ENCODE results near the gene ITIH5. TPM values are rescaled to one million over a fixed set of nuclear protein-coding genes. Genes with fewer than 3 reads are reported as not detected.
A peak's percentile ranks its signal among the peaks of the same experiment; 100 is the strongest.
"Not testable (repeated sequence)": the region's sequence is repeated elsewhere in the genome, so short reads cannot be mapped to it uniquely, and the experiment has no call there.

ITIH5 gene
- total RNA-seq, 1 experiment from 2014 or later = not detected

DNA sequence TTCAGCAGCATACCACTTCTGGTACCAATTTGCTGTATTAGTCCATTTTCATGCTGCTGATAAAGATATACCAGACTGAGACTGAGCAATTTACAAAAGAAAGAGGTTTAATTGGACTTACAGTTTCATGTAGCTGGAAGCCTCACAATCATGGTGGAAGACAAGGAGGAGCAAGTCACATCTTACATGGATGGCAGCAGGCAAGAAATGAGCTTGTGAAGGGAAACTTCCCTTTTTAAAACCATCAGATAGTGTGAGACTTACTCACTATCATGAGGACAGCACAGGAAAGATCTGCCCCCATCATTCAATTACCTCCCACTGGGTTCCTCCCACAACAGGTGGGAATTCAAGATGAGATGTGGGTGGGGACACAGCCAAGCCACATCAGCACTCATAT, 26.4 kb upstream of the ITIH5 start:
- not testable (repeated sequence) for H3K79me2 ChIP-seq (ENCODE audit: low read length); DNase-seq; H3K4me2 ChIP-seq (ENCODE audit: low read depth, low read length, poor library complexity, severe bottlenecking); H3K9me3 ChIP-seq (ENCODE audit: low read length); H4K20me1 ChIP-seq (ENCODE audit: insufficient read depth, low read depth, low read length); H3K9me2 ChIP-seq (replicated peaks; ENCODE audit: insufficient read depth, low read length); H3K9ac ChIP-seq (ENCODE audit: low read length); H3K36me3 ChIP-seq (ENCODE audit: insufficient read depth, low read length); H3K27ac ChIP-seq (ENCODE audit: low read length); H3K4me3 ChIP-seq (ENCODE audit: low read length); H3K27me3 ChIP-seq (ENCODE audit: low read length); H2AFZ ChIP-seq (ENCODE audit: low read length); H3K4me1 ChIP-seq (ENCODE audit: low read length)

DNA sequence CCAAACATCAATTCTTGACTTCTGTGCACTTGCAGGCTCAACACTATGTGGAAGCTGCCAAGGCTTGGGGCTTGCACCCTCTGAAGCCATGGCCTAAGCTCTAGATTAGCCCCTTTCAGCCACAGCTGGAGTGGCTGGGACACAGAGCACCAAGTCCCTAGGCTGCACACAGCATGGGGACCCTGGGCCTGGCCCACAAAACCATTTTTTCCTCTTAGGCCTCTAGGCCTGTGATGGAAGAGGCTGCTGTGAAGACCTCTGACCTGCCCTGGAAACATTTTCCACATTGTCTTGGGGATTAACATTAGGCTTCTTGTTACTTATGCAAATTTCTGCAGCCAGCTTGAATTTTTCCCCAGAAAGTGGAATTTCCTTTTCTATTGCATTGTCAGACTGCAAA, 25.6 kb upstream of the ITIH5 start:
- not testable (repeated sequence) for H3K9me3 ChIP-seq (ENCODE audit: low read length); H3K36me3 ChIP-seq (ENCODE audit: insufficient read depth, low read length); H3K27ac ChIP-seq (ENCODE audit: low read length); H3K79me2 ChIP-seq (ENCODE audit: low read length); DNase-seq; H3K9me2 ChIP-seq (replicated peaks; ENCODE audit: insufficient read depth, low read length); H2AFZ ChIP-seq (ENCODE audit: low read length); H3K4me2 ChIP-seq (ENCODE audit: low read depth, low read length, poor library complexity, severe bottlenecking); H3K9ac ChIP-seq (ENCODE audit: low read length); H3K4me3 ChIP-seq (ENCODE audit: low read length); H3K27me3 ChIP-seq (ENCODE audit: low read length); H3K4me1 ChIP-seq (ENCODE audit: low read length); H4K20me1 ChIP-seq (ENCODE audit: insufficient read depth, low read depth, low read length)

DNA sequence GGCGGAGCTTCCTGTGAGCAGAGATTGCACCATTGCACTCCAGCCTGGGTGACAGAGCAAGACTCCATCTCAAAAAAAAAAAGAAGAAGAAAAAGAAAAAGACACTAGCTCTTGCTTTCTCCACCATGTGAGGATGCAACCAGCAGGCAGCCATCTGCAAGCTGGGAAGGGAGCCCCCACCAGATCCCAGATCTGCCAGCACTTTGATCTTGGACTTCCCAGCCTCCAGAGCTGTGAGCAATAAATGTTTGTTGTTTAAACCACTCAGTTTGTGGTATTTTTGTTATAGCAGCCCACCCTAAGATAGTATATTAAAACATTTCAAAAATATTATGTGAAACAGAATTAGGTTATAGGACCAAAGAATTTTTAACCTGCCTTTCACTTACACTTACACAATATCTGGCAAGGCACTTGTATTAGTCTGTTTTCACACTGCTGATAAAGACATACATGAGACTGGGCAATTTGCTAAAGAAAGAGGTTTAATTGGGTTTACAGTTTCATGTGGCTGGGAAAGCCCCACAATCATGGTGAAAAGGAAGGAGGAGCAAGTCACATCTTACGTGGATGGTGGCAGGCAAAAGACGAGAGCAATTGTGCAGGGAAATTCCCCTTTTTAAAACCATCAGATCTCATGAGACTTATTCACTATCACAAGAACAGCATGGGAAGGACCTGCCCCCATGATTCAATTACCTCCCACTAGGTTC, 24.3 kb upstream of the ITIH5 start:
- H2AFZ ChIP-seq (ENCODE audit: low read length); H3K9me2 ChIP-seq (replicated peaks; ENCODE audit: insufficient read depth, low read length); H3K9me3 ChIP-seq (ENCODE audit: low read length); H3K27me3 ChIP-seq (ENCODE audit: low read length); DNase-seq; H3K4me2 ChIP-seq (ENCODE audit: low read depth, low read length, poor library complexity, severe bottlenecking); H3K4me1 ChIP-seq (ENCODE audit: low read length); H3K79me2 ChIP-seq (ENCODE audit: low read length); H4K20me1 ChIP-seq (ENCODE audit: insufficient read depth, low read depth, low read length); H3K36me3 ChIP-seq (ENCODE audit: insufficient read depth, low read length); H3K27ac ChIP-seq (ENCODE audit: low read length); H3K4me3 ChIP-seq (ENCODE audit: low read length); H3K9ac ChIP-seq (ENCODE audit: low read length): not testable (repeated sequence)

DNA sequence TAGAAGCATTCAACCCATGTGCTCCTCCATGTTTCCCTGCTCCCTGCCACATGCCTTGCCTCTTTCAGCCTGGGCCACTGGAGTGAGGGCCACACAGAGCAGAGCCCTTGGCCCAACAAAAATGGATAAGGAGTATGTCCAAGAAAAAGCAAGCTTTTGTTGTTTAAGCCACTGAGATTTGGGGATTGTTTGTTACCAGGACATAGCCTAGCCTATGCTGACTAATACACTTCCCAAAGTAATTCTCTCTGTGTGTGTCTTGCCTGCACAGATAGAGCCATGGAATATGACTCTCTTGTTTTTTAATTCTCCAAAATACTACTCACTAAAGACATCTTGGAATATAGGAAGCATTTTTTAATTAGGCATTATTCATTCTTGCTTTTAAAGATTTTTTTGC, 22.8 kb upstream of the ITIH5 start:
- no peaks in the 10 kb centered on the region for H3K36me3 ChIP-seq (ENCODE audit: insufficient read depth, low read length)
- no peaks in the 10 kb centered on the region for H3K27me3 ChIP-seq (ENCODE audit: low read length)
- no peak overlapping the region for H3K4me3 ChIP-seq (ENCODE audit: low read length)
- no peak overlapping the region for H3K27ac ChIP-seq (ENCODE audit: low read length)
- H3K9me3 ChIP-seq (ENCODE audit: low read length) = 0 out of 2 replicates have a peak, but pooled peaks cover 3% of the 10 kb centered on the region
- no peak overlapping the region for H2AFZ ChIP-seq (ENCODE audit: low read length)
- no peak overlapping the region for H3K9ac ChIP-seq (ENCODE audit: low read length)
- no peak overlapping the region for H3K4me2 ChIP-seq (ENCODE audit: low read depth, low read length, poor library complexity, severe bottlenecking)
- no peaks in the 10 kb centered on the region for H4K20me1 ChIP-seq (ENCODE audit: insufficient read depth, low read depth, low read length)
- H3K4me1 ChIP-seq (ENCODE audit: low read length) = peaks cover 6% of the 10 kb centered on the region
- no peak for DNase-seq
- H3K79me2 ChIP-seq (ENCODE audit: low read length) = no peaks in the 10 kb centered on the region
- no peaks in the 10 kb centered on the region for H3K9me2 ChIP-seq (replicated peaks; ENCODE audit: insufficient read depth, low read length)

DNA sequence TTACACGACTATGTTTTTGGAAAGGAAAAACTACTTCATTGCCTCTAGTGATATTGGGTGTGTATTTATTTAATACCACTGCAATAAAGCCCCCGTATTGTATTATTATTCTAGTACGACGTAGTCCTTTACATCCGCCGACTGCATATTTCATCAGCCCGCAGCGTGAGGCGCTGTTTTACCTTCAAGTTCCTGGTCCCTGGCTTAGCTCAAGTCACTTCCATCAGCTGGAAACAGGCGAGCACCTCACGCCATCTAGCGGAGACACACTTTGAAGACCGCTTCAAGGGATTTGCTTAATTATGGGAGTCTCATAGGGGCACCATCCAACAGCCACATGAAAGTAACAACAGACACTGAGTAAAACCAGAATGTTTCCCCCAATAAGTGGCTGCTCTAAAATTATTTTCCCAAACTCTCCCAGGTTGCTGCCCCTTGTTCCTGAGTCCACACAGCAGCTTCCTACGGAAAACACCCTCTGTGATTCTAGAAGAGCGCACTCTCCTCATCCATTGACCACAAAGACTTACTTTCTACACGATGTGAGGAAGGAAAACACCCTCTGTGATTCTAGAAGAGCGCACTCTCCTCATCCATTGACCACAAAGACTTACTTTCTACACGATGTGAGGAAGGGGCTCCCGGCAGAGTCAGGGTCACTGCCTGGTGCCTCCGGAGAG, 20.6 kb upstream of the ITIH5 start:
- Histone ChIP-seq H3K27me3 (ENCODE audit: low read length) (no peaks in the 10 kb centered on the region), H2AFZ (ENCODE audit: low read length) (0 out of 2 replicates have a peak overlapping the region, but pooled peaks have one; percentile 2), H3K9ac (ENCODE audit: low read length) (no peak overlapping the region), H3K4me2 (ENCODE audit: low read depth, low read length, poor library complexity, severe bottlenecking) (peak overlapping the region; percentile 16), H3K79me2 (ENCODE audit: low read length) (no peaks in the 10 kb centered on the region), H3K4me1 (ENCODE audit: low read length) (peaks cover 6% of the 10 kb centered on the region), H3K4me3 (ENCODE audit: low read length) (no peak overlapping the region), H3K27ac (ENCODE audit: low read length) (no peak overlapping the region), H3K36me3 (ENCODE audit: insufficient read depth, low read length) (no peaks in the 10 kb centered on the region), H3K9me3 (ENCODE audit: low read length) (0 out of 2 replicates have a peak, but pooled peaks cover 3% of the 10 kb centered on the region), H4K20me1 (ENCODE audit: insufficient read depth, low read depth, low read length) (no peaks in the 10 kb centered on the region), H3K9me2 (replicated peaks; ENCODE audit: insufficient read depth, low read length) (no peaks in the 10 kb centered on the region)
- peak; percentile 95 for DNase-seq

DNA sequence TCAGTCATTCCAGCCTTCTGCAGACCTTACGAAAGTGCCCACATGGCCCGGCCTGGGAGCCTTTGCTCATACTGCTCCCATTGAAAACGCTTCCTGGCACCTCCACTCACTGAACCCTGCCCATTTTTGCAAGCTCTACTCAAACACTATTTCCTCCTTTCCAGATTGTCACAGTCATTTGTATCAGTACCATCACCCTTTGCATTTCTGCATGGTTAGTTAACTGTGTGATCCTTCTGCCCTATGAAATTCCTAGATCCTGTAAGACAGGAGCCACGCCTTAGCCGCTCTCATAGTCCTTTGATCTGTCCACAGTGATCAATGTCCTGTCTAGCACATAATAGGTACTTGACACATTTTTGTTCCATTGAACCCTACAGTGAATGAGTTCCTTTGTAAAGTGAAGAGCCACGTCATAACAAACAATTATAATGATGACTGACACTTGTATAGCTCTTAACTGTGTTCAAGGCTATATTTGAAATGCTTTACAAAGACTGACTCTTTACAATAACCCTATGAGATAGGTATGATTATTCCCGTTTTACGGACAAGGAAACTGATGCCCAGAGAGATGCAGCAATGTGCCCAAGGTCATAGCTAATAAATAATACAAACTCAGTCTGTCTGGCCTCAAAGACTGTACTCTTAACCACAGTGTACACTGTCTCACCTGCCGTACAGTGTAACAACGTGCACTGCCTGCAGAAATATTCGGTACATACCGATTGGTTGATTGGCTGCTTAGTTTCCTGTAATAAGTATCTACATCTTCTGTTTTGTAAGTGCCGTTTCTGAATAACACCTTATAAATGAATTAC, 19.8 kb upstream of the ITIH5 start:
- H3K27ac ChIP-seq (ENCODE audit: low read length) = no peak overlapping the region
- no peaks in the 10 kb centered on the region for H4K20me1 ChIP-seq (ENCODE audit: insufficient read depth, low read depth, low read length)
- H2AFZ ChIP-seq (ENCODE audit: low read length) = 0 out of 2 replicates have a peak overlapping the region, but pooled peaks have one; percentile 2
- no peaks in the 10 kb centered on the region for H3K27me3 ChIP-seq (ENCODE audit: low read length)
- no peak overlapping the region for H3K9ac ChIP-seq (ENCODE audit: low read length)
- peak overlapping the region; percentile 16 for H3K4me2 ChIP-seq (ENCODE audit: low read depth, low read length, poor library complexity, severe bottlenecking)
- 0 out of 2 replicates have a peak, but pooled peaks cover 3% of the 10 kb centered on the region for H3K9me3 ChIP-seq (ENCODE audit: low read length)
- no peak for DNase-seq
- H3K79me2 ChIP-seq (ENCODE audit: low read length) = no peaks in the 10 kb centered on the region
- no peak overlapping the region for H3K4me3 ChIP-seq (ENCODE audit: low read length)
- no peaks in the 10 kb centered on the region for H3K36me3 ChIP-seq (ENCODE audit: insufficient read depth, low read length)
- H3K4me1 ChIP-seq (ENCODE audit: low read length) = peaks cover 6% of the 10 kb centered on the region
- no peaks in the 10 kb centered on the region for H3K9me2 ChIP-seq (replicated peaks; ENCODE audit: insufficient read depth, low read length)

DNA sequence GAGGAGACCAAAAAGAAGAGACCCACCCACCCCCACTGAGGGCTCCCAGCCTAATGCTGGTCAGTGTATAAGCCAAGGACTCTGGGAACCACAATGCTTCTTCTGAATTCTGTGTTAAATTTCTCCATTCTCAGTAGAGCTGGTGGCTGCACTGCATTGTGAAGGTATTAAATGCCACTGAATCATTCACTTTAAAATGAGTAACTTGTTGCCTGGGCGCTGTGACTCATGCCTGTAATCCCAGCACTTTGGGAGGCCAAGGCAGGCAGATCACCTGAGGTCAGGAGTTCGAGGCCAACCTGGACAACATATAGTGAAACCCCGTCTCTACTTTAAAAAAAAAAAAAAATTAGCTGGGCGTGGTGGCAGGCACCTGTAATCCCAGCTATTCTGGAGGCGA, 13.3 kb upstream of the ITIH5 start:
- H3K9me2 ChIP-seq (replicated peaks; ENCODE audit: insufficient read depth, low read length); DNase-seq: not testable (repeated sequence)

DNA sequence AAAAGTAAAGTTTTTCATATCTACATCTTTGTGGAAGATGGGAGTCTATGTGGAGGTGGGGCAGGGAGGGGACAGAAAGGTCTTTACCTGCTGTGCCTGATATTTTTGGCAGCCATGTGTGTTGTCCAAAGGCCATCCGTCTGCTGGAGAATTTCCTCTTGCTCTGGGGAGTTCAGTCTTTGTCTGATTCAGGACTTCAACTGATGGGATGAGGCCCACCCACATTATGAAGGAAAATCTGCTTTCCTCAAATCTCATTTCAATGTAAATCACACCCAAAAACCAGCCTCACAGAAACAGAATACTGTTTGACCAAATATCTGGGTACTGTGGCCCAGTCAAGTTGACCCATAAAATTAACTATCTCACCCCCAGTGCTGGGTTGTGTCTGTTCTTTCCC, 12.5 kb upstream of the ITIH5 start:
- no peak overlapping the region for H3K9ac ChIP-seq (ENCODE audit: low read length)
- H2AFZ ChIP-seq (ENCODE audit: low read length) = no peak overlapping the region
- H3K4me3 ChIP-seq (ENCODE audit: low read length) = no peak overlapping the region
- no peaks in the 10 kb centered on the region for H3K36me3 ChIP-seq (ENCODE audit: insufficient read depth, low read length)
- H3K27ac ChIP-seq (ENCODE audit: low read length) = no peak overlapping the region
- H3K9me2 ChIP-seq (replicated peaks; ENCODE audit: insufficient read depth, low read length) = no peaks in the 10 kb centered on the region
- no peaks in the 10 kb centered on the region for H3K79me2 ChIP-seq (ENCODE audit: low read length)
- no peaks in the 10 kb centered on the region for H4K20me1 ChIP-seq (ENCODE audit: insufficient read depth, low read depth, low read length)
- no peaks in the 10 kb centered on the region for H3K9me3 ChIP-seq (ENCODE audit: low read length)
- H3K4me1 ChIP-seq (ENCODE audit: low read length) = no peaks in the 10 kb centered on the region
- H3K4me2 ChIP-seq (ENCODE audit: low read depth, low read length, poor library complexity, severe bottlenecking) = no peak overlapping the region
- no peaks in the 10 kb centered on the region for H3K27me3 ChIP-seq (ENCODE audit: low read length)
- DNase-seq = no peak

More for the DNA sequence above, 13.3 kb upstream of the ITIH5 start:
- not testable (repeated sequence) for H3K4me3 ChIP-seq (ENCODE audit: low read length); H3K4me2 ChIP-seq (ENCODE audit: low read depth, low read length, poor library complexity, severe bottlenecking); H3K79me2 ChIP-seq (ENCODE audit: low read length); H3K27ac ChIP-seq (ENCODE audit: low read length); H3K36me3 ChIP-seq (ENCODE audit: insufficient read depth, low read length); H3K4me1 ChIP-seq (ENCODE audit: low read length); H3K9me3 ChIP-seq (ENCODE audit: low read length); H3K27me3 ChIP-seq (ENCODE audit: low read length); H2AFZ ChIP-seq (ENCODE audit: low read length); H3K9ac ChIP-seq (ENCODE audit: low read length); H4K20me1 ChIP-seq (ENCODE audit: insufficient read depth, low read depth, low read length)

All from Karpas-422 (cell line).